Neuronal stem cell (in vitro differentiated cells): Measurements from ENCODE around the gene SPNS2.

Experiments
- DNase-seq: peaks from one replicate; pipeline ENCODE4 v3.0.0-alpha.2; 2013; ENCODE audit warnings: low spot score
- H2AFZ ChIP-seq: one replicate; pipeline ENCODE4 v1.6.1; 2013; ENCODE audit warnings: mild to moderate bottlenecking, low read length, inconsistent platforms
- H2AK5ac ChIP-seq: 2 replicates; pipeline ENCODE4 v1.6.1; 2013; ENCODE audit warnings: low read depth, mild to moderate bottlenecking, inconsistent platforms, low read length, moderate library complexity, mixed read lengths
- H2BK120ac ChIP-seq: 2 replicates; pipeline ENCODE4 v1.6.1; 2013; ENCODE audit warnings: low read depth, mild to moderate bottlenecking, inconsistent platforms, low read length, moderate library complexity, mixed read lengths
- H2BK12ac ChIP-seq: one replicate; pipeline ENCODE4 v1.6.1; 2013; ENCODE audit warnings: low read length, inconsistent platforms
- H2BK15ac ChIP-seq: 2 replicates; pipeline ENCODE4 v1.6.1; 2013; ENCODE audit warnings: mild to moderate bottlenecking, low read length, inconsistent platforms, mixed read lengths
- H2BK5ac ChIP-seq: one replicate; pipeline ENCODE4 v1.6.1; 2013; ENCODE audit warnings: inconsistent platforms, mild to moderate bottlenecking, low read length, moderate library complexity
- H3K14ac ChIP-seq: one replicate; pipeline ENCODE4 v1.6.1; 2013; ENCODE audit warnings: low read length, inconsistent platforms
- H3K18ac ChIP-seq: 2 replicates; pipeline ENCODE4 v1.6.1; 2013; ENCODE audit warnings: low read length, inconsistent platforms
- H3K23ac ChIP-seq: 2 replicates; pipeline ENCODE4 v1.6.1; 2013; ENCODE audit warnings: low read depth, mild to moderate bottlenecking, mixed read lengths, low read length, inconsistent platforms; ENCODE audit not compliant: poor library complexity
- H3K27ac ChIP-seq: replicated peaks from 3 replicates; pipeline ENCODE4 v1.5.1; 2013; ENCODE audit warnings: low read length, inconsistent platforms
- H3K27me3 ChIP-seq, 3 experiments: 2 replicates each; pipeline ENCODE4 v1.6.1; 2013; ENCODE audit warnings: low read length in 3 of 3, mild to moderate bottlenecking in 2 of 3, inconsistent platforms in 1 of 3, low read depth in 1 of 3, mixed read lengths in 1 of 3, moderate library complexity in 1 of 3; ENCODE audit not compliant: control insufficient read depth in 3 of 3, insufficient read depth in 3 of 3
- H3K36me3 ChIP-seq, 2 donors: replicated peaks in 1 of 2; 2 replicates each; pipeline ENCODE4 v1.6.1; 2013; ENCODE audit warnings: low read length in 2 of 2; ENCODE audit not compliant: control insufficient read depth in 2 of 2, insufficient read depth in 2 of 2
- H3K4ac ChIP-seq: 2 replicates; pipeline ENCODE4 v1.6.1; 2013; ENCODE audit warnings: inconsistent platforms, mild to moderate bottlenecking, low read length, moderate library complexity
- H3K4me1 ChIP-seq, 2 donors: 1 replicate in 1 of 2; 2 replicates in 1 of 2; pipeline ENCODE4 v1.6.1; 2013; ENCODE audit warnings: low read length in 2 of 2, low read depth in 1 of 2; ENCODE audit not compliant: control insufficient read depth in 2 of 2, insufficient read depth in 1 of 2
- H3K4me2 ChIP-seq: one replicate; pipeline ENCODE4 v1.6.1; 2013; ENCODE audit warnings: mild to moderate bottlenecking, low read length, inconsistent platforms; ENCODE audit not compliant: insufficient read depth, poor library complexity, severe bottlenecking
- H3K4me3 ChIP-seq, 2 donors: 2 replicates each; pipeline ENCODE4 v1.5.1; 2013; ENCODE audit warnings: low read length in 2 of 2, mild to moderate bottlenecking in 2 of 2, inconsistent platforms in 1 of 2, moderate library complexity in 1 of 2
- H3K79me1 ChIP-seq: one replicate; pipeline ENCODE4 v1.6.1; 2013; ENCODE audit warnings: low read depth, mild to moderate bottlenecking, inconsistent platforms, low read length, moderate library complexity
- H3K9ac ChIP-seq: one replicate; pipeline ENCODE4 v1.6.1; 2013; ENCODE audit warnings: mild to moderate bottlenecking, low read depth, low read length, inconsistent platforms; ENCODE audit not compliant: poor library complexity
- H3K9me3 ChIP-seq, 2 donors: replicated peaks in 1 of 2; 2 replicates each; pipeline versions ENCODE3 to v1.6.1; 2013; ENCODE audit warnings: low read length in 2 of 2, mild to moderate bottlenecking in 2 of 2, inconsistent platforms in 1 of 2, low read depth in 1 of 2, mixed read lengths in 1 of 2, moderate library complexity in 1 of 2; ENCODE audit not compliant: control insufficient read depth in 2 of 2, insufficient read depth in 1 of 2
- H4K8ac ChIP-seq: one replicate; pipeline ENCODE4 v1.6.1; 2013; ENCODE audit warnings: low read depth, mild to moderate bottlenecking, inconsistent platforms, low read length, moderate library complexity
- H4K91ac ChIP-seq: one replicate; pipeline ENCODE4 v1.6.1; 2013; ENCODE audit warnings: low read length, low read depth, mild to moderate bottlenecking, inconsistent platforms; ENCODE audit not compliant: poor library complexity
- WGBS, 2 donors: extraction: QIAGEN DNeasy Blood & Tissue Kit; methylation state at CpG; one replicate each; pipeline ENCODE4 v1.1.7; 2013; ENCODE audit warnings: missing lambda C conversion rate in 2 of 2, mixed read lengths in 1 of 2; ENCODE audit not compliant: insufficient read length in 2 of 2, insufficient replicate concordance in 1 of 2; ENCODE audit errors: extremely low coverage in 2 of 2; 5-methylcytosine and 5-hydroxymethylcytosine counted together

Gene SPNS2

GRCh38 chr17:4480929-4481898 lies 17.5 kb upstream of the SPNS2 start:
- Histone ChIP-seq H2BK120ac (no peak overlapping the region), H3K18ac (peak overlapping the region; percentile 94), H2BK5ac (no peak overlapping the region), H2AFZ (peak overlapping the region; percentile 74), H2AK5ac (peak overlapping the region; percentile 48), H3K36me3 (no peaks in the 10 kb centered on the region), H4K8ac (no peak overlapping the region), H3K4me3 (no peak overlapping the region), H3K9ac (peak overlapping the region; percentile 66), H2BK12ac (peak overlapping the region; percentile 93), H2BK15ac (peak overlapping the region; percentile 90), H3K79me1 (no peaks in the 10 kb centered on the region), H3K14ac (peak overlapping the region; percentile 92), H3K4ac (no peak overlapping the region), H3K27ac (no peak overlapping the region), H4K91ac (peak overlapping the region; percentile 46), H3K4me1 (peaks cover 9 to 22% of the 10 kb centered on the region in 2 donors), H3K9me3 (no peaks in the 10 kb centered on the region), H3K27me3 (peaks cover 0 to 18% (median 0%) of the 10 kb centered on the region in 3 experiments), H3K4me2 (no peak overlapping the region), H3K23ac (peak overlapping the region; percentile 59)
- WGBS, 2 donors: no CpG with 5 or more reads among the region's 14 CpGs
- DNase-seq: no peak

- no peak overlapping the region for H3K27ac ChIP-seq
- no peak overlapping the region for H3K4ac ChIP-seq
- no peak overlapping the region for H3K4me2 ChIP-seq
- H2BK120ac ChIP-seq: no peak overlapping the region
- DNase-seq: no peak
- no peak overlapping the region for H3K4me3 ChIP-seq
- H2AFZ ChIP-seq: no peak overlapping the region
- H3K18ac ChIP-seq: peak overlapping the region; percentile 74
- no peak overlapping the region for H2BK12ac ChIP-seq
- WGBS, 2 donors: no CpG with 5 or more reads among the region's 16 CpGs
- peak overlapping the region; percentile 3 for H2BK15ac ChIP-seq
- no peak overlapping the region for H3K9ac ChIP-seq
- H3K27me3 ChIP-seq: peaks cover 0 to 9% (median 0%) of the 10 kb centered on the region in 3 experiments
- peak overlapping the region; percentile 19 for H2AK5ac ChIP-seq
- no peak overlapping the region for H3K14ac ChIP-seq
- no peaks in the 10 kb centered on the region for H3K79me1 ChIP-seq
- peaks cover 9 to 15% of the 10 kb centered on the region in 2 donors for H3K4me1 ChIP-seq
- no peak overlapping the region for H2BK5ac ChIP-seq
- H3K9me3 ChIP-seq: no peaks in the 10 kb centered on the region
- no peak overlapping the region for H4K91ac ChIP-seq
- no peaks in the 10 kb centered on the region for H3K36me3 ChIP-seq
- no peak overlapping the region for H4K8ac ChIP-seq
- no peak overlapping the region for H3K23ac ChIP-seq
These were observed 16.2 kb upstream of the SPNS2 start for GRCh38 chr17:4482338-4483011.

DNA sequence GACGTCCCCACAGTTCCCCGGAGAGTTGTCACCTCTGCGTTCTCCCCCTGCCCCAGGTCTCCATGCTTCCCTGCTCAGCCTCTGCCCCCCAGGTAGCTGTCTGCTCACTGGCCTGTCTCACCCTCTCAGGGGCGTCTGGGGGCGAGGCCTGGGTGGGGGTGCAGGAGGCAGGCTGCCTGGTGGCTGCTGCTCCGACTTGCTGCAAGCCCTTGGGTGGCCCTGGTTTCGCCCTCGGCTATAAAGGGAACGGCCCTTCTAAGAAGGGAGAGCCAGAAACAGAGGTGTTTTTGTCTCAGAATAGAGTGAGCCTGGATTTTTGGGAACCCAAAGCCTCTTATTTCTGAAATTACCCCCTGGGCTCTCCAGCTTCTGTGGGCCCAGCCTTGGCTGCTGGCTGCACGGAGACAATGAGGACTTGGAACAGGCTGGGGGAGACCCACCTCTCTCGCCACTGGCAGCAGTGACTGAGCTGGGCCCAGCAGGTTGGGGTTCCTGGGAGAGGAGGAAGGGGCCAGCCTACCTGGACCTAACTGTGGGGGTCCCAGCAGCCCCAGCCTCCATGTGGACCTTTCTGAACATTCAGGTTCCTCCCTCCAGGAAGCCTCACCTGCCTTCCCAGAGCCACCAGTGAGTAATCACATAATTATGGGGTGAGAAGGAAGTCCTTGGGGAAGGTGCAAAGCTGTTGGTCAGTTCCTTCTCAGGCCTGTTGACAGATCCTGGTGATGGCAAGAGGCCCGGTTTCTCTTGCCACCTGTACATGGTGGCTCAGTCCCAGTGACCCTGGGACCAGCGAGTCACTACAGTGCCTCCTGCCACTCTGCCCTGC lies 15.5 kb upstream of the SPNS2 start:
- Histone ChIP-seq H3K27me3 (peaks cover 0 to 14% (median 0%) of the 10 kb centered on the region in 3 experiments), H3K18ac (peak overlapping the region; percentile 74), H3K27ac (no peak overlapping the region), H2BK5ac (no peak overlapping the region), H2BK12ac (no peak overlapping the region), H3K4me2 (no peak overlapping the region), H2AK5ac (no peak overlapping the region), H4K91ac (peak overlapping the region; percentile 59), H3K14ac (no peak overlapping the region), H3K9me3 (no peaks in the 10 kb centered on the region), H2BK120ac (no peak overlapping the region), H2BK15ac (no peak overlapping the region), H3K4ac (no peak overlapping the region), H3K4me1 (peaks cover 9 to 12% of the 10 kb centered on the region in 2 donors), H3K36me3 (no peaks in the 10 kb centered on the region), H3K79me1 (no peaks in the 10 kb centered on the region), H2AFZ (no peak overlapping the region), H4K8ac (no peak overlapping the region), H3K4me3 (no peak overlapping the region), H3K23ac (no peak overlapping the region), H3K9ac (no peak overlapping the region)
- WGBS, 2 donors: no CpG with 5 or more reads among the region's 13 CpGs
- DNase-seq: no peak
